Measurements from ENCODE around the gene PIEZO2. TPM values are rescaled to one million over a fixed set of nuclear protein-coding genes. Genes with fewer than 3 reads are reported as not detected.
"Not testable (repeated sequence)": the region's sequence is repeated elsewhere in the genome, so short reads cannot be mapped to it uniquely, and the experiment has no call there.

Gene PIEZO2
- total RNA-seq, 1 experiment from 2014 or later: 11.1 TPM

- Histone ChIP-seq H3K27me3 (no peaks in the 10 kb centered on the region), H3K4me3 (no peak overlapping the region), H3K36me3 (peaks cover 22% of the 10 kb centered on the region), H3K9me3 (peaks cover 20% of the 10 kb centered on the region)
- DNase-seq: no peak
Observed at GRCh38 chr18:10949655-10950054, 199.7 kb downstream of the PIEZO2 start.

- H3K4me3 ChIP-seq: no peak overlapping the region
- peaks cover 22% of the 10 kb centered on the region for H3K36me3 ChIP-seq
- H3K27me3 ChIP-seq: no peaks in the 10 kb centered on the region
- no peak for DNase-seq
- peaks cover 21% of the 10 kb centered on the region for H3K9me3 ChIP-seq
Observed at GRCh38 chr18:10948421-10948820, 200.9 kb downstream of the PIEZO2 start.

- Histone ChIP-seq H3K4me3 (no peak overlapping the region), H3K27me3 (no peaks in the 10 kb centered on the region), H3K36me3 (peaks cover 44% of the 10 kb centered on the region), H3K9me3 (peaks cover 21% of the 10 kb centered on the region)
- DNase-seq: no peak
Observed at GRCh38 chr18:10946058-10946457, 203.3 kb downstream of the PIEZO2 start.

- Histone ChIP-seq H3K27me3 (no peaks in the 10 kb centered on the region), H3K36me3 (peaks cover 45% of the 10 kb centered on the region), H3K4me3 (no peak overlapping the region), H3K9me3 (peaks cover 21% of the 10 kb centered on the region)
- DNase-seq: no peak
Observed at GRCh38 chr18:10942998-10943397, 206.4 kb downstream of the PIEZO2 start.

GRCh38 chr18:10939822-10940221 is 209.5 kb downstream of the PIEZO2 start:
- H3K36me3 ChIP-seq: peaks cover 41% of the 10 kb centered on the region
- H3K27me3 ChIP-seq: no peaks in the 10 kb centered on the region
- no peak overlapping the region for H3K4me3 ChIP-seq
- DNase-seq: no peak
- H3K9me3 ChIP-seq: peaks cover 3% of the 10 kb centered on the region

- no peak for DNase-seq
- no peak overlapping the region for H3K4me3 ChIP-seq
- no peaks in the 10 kb centered on the region for H3K27me3 ChIP-seq
- peaks cover 31% of the 10 kb centered on the region for H3K36me3 ChIP-seq
- H3K9me3 ChIP-seq: no peaks in the 10 kb centered on the region; the same call in 1 of the 2 replicates
Observed at GRCh38 chr18:10937743-10938640, 211.4 kb downstream of the PIEZO2 start.

- Histone ChIP-seq H3K27me3 (no peaks in the 10 kb centered on the region), H3K9me3 (no peaks in the 10 kb centered on the region), H3K36me3 (peaks cover 21% of the 10 kb centered on the region), H3K4me3 (no peak overlapping the region)
- no peak for DNase-seq
Observed at GRCh38 chr18:10936176-10937053, 213.0 kb downstream of the PIEZO2 start.

GRCh38 chr18:10935588-10935987 is 213.8 kb downstream of the PIEZO2 start:
- peaks cover 19% of the 10 kb centered on the region for H3K36me3 ChIP-seq
- H3K27me3 ChIP-seq: no peaks in the 10 kb centered on the region

GRCh38 chr18:10933648-10934047 is 215.7 kb downstream of the PIEZO2 start:
- not testable (repeated sequence) for H3K9me3 ChIP-seq, DNase-seq, H3K27me3 ChIP-seq, H3K4me3 ChIP-seq
- peaks cover 19% of the 10 kb centered on the region for H3K36me3 ChIP-seq

More at GRCh38 chr18:10935588-10935987, 213.8 kb downstream of the PIEZO2 start:
- no peaks in the 10 kb centered on the region for H3K9me3 ChIP-seq
- no peak for DNase-seq
- H3K4me3 ChIP-seq: no peak overlapping the region

GRCh38 chr18:10930076-10930475 is 219.3 kb downstream of the PIEZO2 start:
- Histone ChIP-seq H3K27me3 (no peaks in the 10 kb centered on the region), H3K9me3 (no peaks in the 10 kb centered on the region)
- no peak for DNase-seq

GRCh38 chr18:10928772-10929373 is 220.5 kb downstream of the PIEZO2 start:
- no peaks in the 10 kb centered on the region for H3K9me3 ChIP-seq
- no peak overlapping the region for H3K4me3 ChIP-seq
- peaks cover 9% of the 10 kb centered on the region; the same call in 1 of the 2 replicates for H3K36me3 ChIP-seq
- DNase-seq: peak; percentile 71
- no peaks in the 10 kb centered on the region for H3K27me3 ChIP-seq

More at GRCh38 chr18:10930076-10930475, 219.3 kb downstream of the PIEZO2 start:
- H3K36me3 ChIP-seq: peaks cover 10% of the 10 kb centered on the region
- H3K4me3 ChIP-seq: no peak overlapping the region

GRCh38 chr18:10928011-10928771 is 221.2 kb downstream of the PIEZO2 start:
- Histone ChIP-seq H3K9me3 (no peaks in the 10 kb centered on the region), H3K27me3 (no peaks in the 10 kb centered on the region), H3K4me3 (no peak overlapping the region), H3K36me3 (peaks cover 6% of the 10 kb centered on the region; the same call in 1 of the 2 replicates)
- no peak for DNase-seq

GRCh38 chr18:10927286-10927992 is 221.9 kb downstream of the PIEZO2 start:
- H3K4me3 ChIP-seq: peak overlapping the region; percentile 16; the same call in 1 of the 2 replicates
- H3K36me3 ChIP-seq: peaks cover 6% of the 10 kb centered on the region; the same call in 1 of the 2 replicates
- peak; percentile 72 for DNase-seq
- H3K27me3 ChIP-seq: no peaks in the 10 kb centered on the region
- no peaks in the 10 kb centered on the region for H3K9me3 ChIP-seq

- peaks cover 3% of the 10 kb centered on the region; the same call in 1 of the 2 replicates for H3K36me3 ChIP-seq
- H3K27me3 ChIP-seq: no peaks in the 10 kb centered on the region
- H3K4me3 ChIP-seq: peak overlapping the region; percentile 16; the same call in 1 of the 2 replicates
- DNase-seq: peak; percentile 79
- H3K9me3 ChIP-seq: no peaks in the 10 kb centered on the region
Observed at GRCh38 chr18:10926621-10927161, 222.7 kb downstream of the PIEZO2 start.

- DNase-seq: no peak
- Histone ChIP-seq H3K27me3 (no peaks in the 10 kb centered on the region), H3K9me3 (no peaks in the 10 kb centered on the region), H3K4me3 (no peak overlapping the region), H3K36me3 (no peaks in the 10 kb centered on the region; the same call in 1 of the 2 replicates)
Observed at GRCh38 chr18:10924290-10924689, 225.1 kb downstream of the PIEZO2 start.

All from MG63 (cell line).